GM18909 (cell line): ENCODE measurements around the gene NRCAM.
A peak's percentile ranks its signal among the peaks of the same experiment; 100 is the strongest.

Source experiments
- ATAC-seq: cut with Tn5 transposase; IDR thresholded peaks from one replicate; pipeline ENCODE4 v1.9.1; 2021; ENCODE audit warnings: mild to moderate bottlenecking; ENCODE audit not compliant: unreplicated experiment, poor library complexity

The NRCAM gene

GRCh38 chr7:108460964-108461363 is 4.7 kb upstream of the NRCAM start:
- ATAC-seq = no peak

GRCh38 chr7:108459922-108460551 is 3.8 kb upstream of the NRCAM start:
- ATAC-seq = peak; percentile 39

- no peak for ATAC-seq
Measured at GRCh38 chr7:108457871-108458270, 1.6 kb upstream of the NRCAM start.

GRCh38 chr7:108456845-108457540 is 757 bp upstream of the NRCAM start:
- no peak for ATAC-seq

GRCh38 chr7:108455551-108455997 is 662 bp downstream of the NRCAM start:
- ATAC-seq = peak; percentile 14

GRCh38 chr7:108454674-108455550 is 1.3 kb downstream of the NRCAM start:
- ATAC-seq = no peak

- ATAC-seq = no peak
Measured at GRCh38 chr7:108454317-108454673, 1.9 kb downstream of the NRCAM start.

- ATAC-seq = no peak
Measured at GRCh38 chr7:108453320-108453719, 2.9 kb downstream of the NRCAM start.

GRCh38 chr7:108452707-108453106 is 3.5 kb downstream of the NRCAM start:
- ATAC-seq = peak; percentile 65

GRCh38 chr7:108451296-108451848 is 4.9 kb downstream of the NRCAM start:
- ATAC-seq = no peak

- ATAC-seq = no peak
Measured at GRCh38 chr7:108450160-108450559, 6.1 kb downstream of the NRCAM start.

- ATAC-seq = no peak
Measured at GRCh38 chr7:108449521-108449920, 6.7 kb downstream of the NRCAM start.

GRCh38 chr7:108448584-108449505 is 7.4 kb downstream of the NRCAM start:
- no peak for ATAC-seq

GRCh38 chr7:108442039-108442568 is 14.1 kb downstream of the NRCAM start:
- no peak for ATAC-seq

- ATAC-seq = no peak
Measured at GRCh38 chr7:108441392-108441955, 14.8 kb downstream of the NRCAM start.

- ATAC-seq = no peak
Measured at GRCh38 chr7:108440613-108441012, 15.6 kb downstream of the NRCAM start.

- ATAC-seq = no peak
Measured at GRCh38 chr7:108436906-108437305, 19.3 kb downstream of the NRCAM start.

- no peak for ATAC-seq
Measured at GRCh38 chr7:108434010-108434409, 22.2 kb downstream of the NRCAM start.

- ATAC-seq = no peak
Measured at GRCh38 chr7:108431099-108431498, 25.1 kb downstream of the NRCAM start.
